Urothelium cell line (cell line): ENCODE data around the gene NCOA1.

Source experiments
- DNase-seq: peaks from one replicate; pipeline ENCODE4 v3.0.0; 2011; ENCODE audit warnings: low spot score, mixed read lengths
- FAIRE-seq: peaks from 2 replicates; lab custom pipeline; 2011; peaks lifted over from hg19 to GRCh38; lab: Jason Lieb, UNC

NCOA1 gene

DNA sequence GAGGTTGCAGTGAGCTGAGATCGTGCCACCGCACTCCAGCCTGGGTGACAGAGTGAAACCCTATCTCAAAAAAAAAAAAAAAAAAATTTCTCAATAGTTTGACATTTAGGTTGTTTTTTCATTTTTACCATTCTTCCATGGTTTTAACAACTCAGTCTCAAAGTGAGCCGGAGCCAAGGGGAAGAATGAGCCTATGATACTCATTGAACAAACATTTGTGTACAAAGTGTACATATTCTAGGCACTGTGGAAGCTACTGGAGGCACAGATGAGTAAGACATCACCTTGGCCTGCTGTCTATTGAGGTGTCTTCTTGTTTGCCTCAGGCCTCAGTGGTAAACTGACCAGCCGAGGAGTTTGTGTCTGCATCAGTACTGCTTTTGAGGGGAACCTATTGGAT lies 324.1 kb downstream of the NCOA1 start:
- DNase-seq = no peak
- FAIRE-seq = no peak

DNA sequence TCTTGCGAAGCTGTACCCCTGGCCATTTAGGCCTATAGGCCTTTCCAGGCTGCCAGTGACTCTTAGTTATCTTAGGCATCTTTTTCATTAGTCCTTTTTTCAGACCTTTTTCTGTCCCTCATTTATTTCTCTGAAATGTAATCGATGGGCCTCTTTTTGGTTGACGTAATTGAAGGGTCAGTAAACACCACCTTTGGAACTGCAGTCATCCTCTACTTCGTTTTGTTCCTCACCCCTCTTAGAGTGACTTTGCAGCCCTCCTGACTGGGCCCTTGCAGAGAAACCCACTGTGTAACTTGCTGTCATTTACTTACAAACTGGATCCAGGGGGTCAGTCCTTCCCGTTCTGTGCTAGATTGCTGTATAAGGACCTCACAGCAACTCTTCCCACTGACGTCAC lies 325.4 kb downstream of the NCOA1 start:
- FAIRE-seq = no peak
- DNase-seq = no peak

DNA sequence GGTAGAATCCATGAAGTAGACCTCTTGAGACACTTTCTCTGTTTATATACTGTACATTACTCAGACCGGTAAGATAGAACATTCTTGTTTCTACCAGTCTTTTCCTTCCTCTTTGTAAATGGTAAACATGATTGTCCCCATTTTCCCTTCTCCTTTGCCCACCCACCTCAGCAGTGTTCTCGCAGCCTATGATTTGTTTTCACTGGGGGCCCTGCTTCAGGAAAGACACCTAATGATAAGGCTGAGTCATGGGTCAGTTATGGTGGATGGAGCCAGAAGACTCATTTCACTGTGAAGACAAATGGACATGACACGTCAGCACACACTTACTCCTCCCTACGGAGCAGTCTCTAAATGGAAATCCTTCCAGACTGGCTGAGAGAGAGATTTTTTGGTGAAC lies 325.8 kb downstream of the NCOA1 start:
- DNase-seq (no peak), FAIRE-seq (no peak)

DNA sequence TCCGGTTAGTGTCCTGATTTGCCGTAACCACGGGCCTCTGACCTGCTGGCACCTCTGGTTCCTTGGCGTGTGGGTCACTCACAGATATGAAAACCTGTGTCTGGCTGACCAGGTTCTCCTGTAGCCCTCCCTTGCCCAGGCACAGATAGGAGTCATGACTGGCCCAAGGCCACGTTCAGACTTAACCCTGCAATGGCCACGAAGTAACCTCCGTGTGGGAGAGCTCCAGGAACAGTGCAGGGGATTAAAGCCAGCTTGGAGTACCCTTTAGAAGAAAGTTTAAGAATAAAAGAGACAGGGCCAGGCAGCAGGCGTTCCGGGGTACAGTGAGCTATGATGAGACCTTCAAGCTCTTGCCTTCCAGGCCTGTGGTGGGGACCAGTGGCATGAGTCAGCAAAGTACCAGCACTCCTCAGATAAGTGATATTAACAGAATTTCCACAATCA lies 327.7 kb downstream of the NCOA1 start:
- no peak for FAIRE-seq

DNA sequence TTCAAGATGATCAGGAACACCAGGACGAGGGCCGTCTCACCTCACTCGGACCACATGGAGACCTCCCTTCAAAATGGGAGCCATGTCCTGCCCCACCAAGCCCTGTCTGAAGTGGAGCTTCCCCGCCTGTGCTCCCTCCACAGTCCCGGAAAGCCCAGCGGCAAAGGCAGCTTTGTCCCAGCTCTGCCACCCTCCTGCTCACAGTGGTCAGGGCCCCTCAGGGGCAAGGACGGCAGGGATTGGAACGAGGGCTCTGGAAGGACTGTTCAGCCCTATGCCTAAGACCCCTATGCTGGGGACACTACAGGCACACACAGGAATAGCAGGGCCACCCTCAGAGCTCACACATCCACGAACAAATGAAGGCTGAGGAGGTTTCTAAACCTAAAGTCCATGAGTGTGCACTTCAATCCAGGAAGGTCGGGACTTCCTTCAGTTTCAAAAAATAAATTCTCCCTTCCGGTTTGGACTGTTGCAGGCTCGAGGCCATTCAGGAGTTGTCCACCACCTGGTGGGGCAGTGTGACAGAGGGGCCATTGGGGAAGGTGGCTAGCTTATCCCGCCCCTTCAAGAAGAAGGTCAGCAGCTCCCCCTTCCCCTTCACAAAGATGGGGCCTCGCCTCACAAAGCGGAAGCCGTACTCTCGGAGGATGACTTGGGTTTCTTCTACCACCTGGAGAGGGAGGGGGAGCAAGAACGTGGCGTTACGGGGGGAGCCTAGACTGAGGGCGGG lies 328.6 kb downstream of the NCOA1 start:
- DNase-seq (no peak), FAIRE-seq (no peak)

More for the DNA sequence above, 327.7 kb downstream of the NCOA1 start:
- DNase-seq = no peak

DNA sequence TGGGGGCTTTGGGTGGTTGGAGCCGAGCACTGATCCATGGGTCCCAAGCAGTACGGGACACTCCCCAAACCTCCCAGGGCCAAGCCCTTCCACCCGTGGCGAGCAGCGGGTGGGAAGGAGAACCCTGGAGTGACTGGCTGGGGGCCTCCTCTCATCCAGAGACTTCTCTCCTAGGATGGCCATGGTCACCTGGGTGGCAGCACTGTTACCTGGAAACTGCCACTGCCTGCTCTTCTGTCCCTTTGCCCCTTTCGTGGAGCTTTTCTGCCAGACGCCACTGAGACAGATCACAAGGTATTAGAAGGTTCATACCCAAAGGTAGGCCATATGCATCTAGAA lies 329.1 kb downstream of the NCOA1 start:
- DNase-seq = peak; percentile 4
- FAIRE-seq = no peak
